ENCODE results near the gene CLSTN2. TPM values are rescaled to one million over a fixed set of nuclear protein-coding genes. Genes with fewer than 3 reads are reported as not detected.

The CLSTN2 gene
- total RNA-seq, 1 experiment from 2014 or later: 0.02 TPM

- TF ChIP-seq SIN3A (IDR thresholded peaks at IDR 0.05; ENCODE audit: low read depth) (no peak), ATF3 (IDR thresholded peaks at IDR 0.05) (no peak)
Observed at GRCh38 chr3:140602781-140603180, 667.8 kb downstream of the CLSTN2 start (continued).

- Histone ChIP-seq H3K4me2 (ENCODE audit: low read length) (no peak overlapping the region), H3K9me3 (ENCODE audit: control insufficient read depth in 1 of 2, insufficient read depth in 1 of 2, low read depth in 1 of 2, low read length in 2 of 2) (no peaks in the 10 kb centered on the region), H3K4me1 (ENCODE audit: control insufficient read depth in 1 of 2, insufficient read depth in 2 of 2, low read length in 2 of 2) (no peaks in the 10 kb centered on the region), H3K9me2 (ENCODE audit: insufficient read depth) (no peaks in the 10 kb centered on the region), H2AFZ (ENCODE audit: low read depth, low read length, poor library complexity, severe bottlenecking) (no peak overlapping the region), H3K9ac (ENCODE audit: low read length) (no peak overlapping the region), H3K36me3 (ENCODE audit: control insufficient read depth in 1 of 2, insufficient read depth in 2 of 2, low read length in 2 of 2) (no peaks in the 10 kb centered on the region), H3K4me3 (replicated peaks in 1 of 2; ENCODE audit: low read depth in 1 of 2, low read length in 2 of 2) (no peak overlapping the region), H3K27me3 (ENCODE audit: insufficient read depth, low read length) (peaks cover 15% of the 10 kb centered on the region), H4K20me1 (ENCODE audit: insufficient read depth) (no peaks in the 10 kb centered on the region), H3K27ac (ENCODE audit: low read depth, low read length) (no peak overlapping the region), H3K79me2 (ENCODE audit: insufficient read depth, low read length) (no peaks in the 10 kb centered on the region)
- BruUV-seq (replicated peaks): no TSS peak
- ATAC-seq: no peak
- intact Hi-C loops (cut with micrococcal nuclease): no loop called here
- RAD21 ChIA-PET (ENCODE audit: low non-redundant PET in 1 of 2, low total read pairs in 2 of 2, uncharacterized antibody in 2 of 2, unreplicated experiment in 2 of 2): no interaction called here
- POLR2A ChIA-PET: no interaction called here
- CTCF ChIA-PET: no interaction called here
- no peak for DNase-seq (ENCODE audit: low read depth, low spot score)
- TF ChIP-seq JUND (IDR thresholded peaks at IDR 0.05) (no peak), POLR2A (IDR thresholded peaks at IDR 0.05; ENCODE audit: borderline replicate concordance, extremely low read depth, insufficient read depth, insufficient read length) (no peak), ZBTB33 (IDR thresholded peaks at IDR 0.05; ENCODE audit: extremely low read depth, insufficient replicate concordance, low read length) (no peak), FOSL1 (IDR thresholded peaks at IDR 0.05; ENCODE audit: low read depth) (no peak), ATF3 (IDR thresholded peaks at IDR 0.05) (no peak), ZNF274 (IDR thresholded peaks at IDR 0.05; ENCODE audit: low read depth, low read length) (no peak), ELF1 (IDR thresholded peaks at IDR 0.05; ENCODE audit: borderline replicate concordance, low read depth) (no peak), MAX (IDR thresholded peaks at IDR 0.05) (no peak), CTCF (IDR thresholded peaks at IDR 0.05 in 2 of 3, conservative IDR thresholded peaks at IDR 0.05 in 1 of 3; ENCODE audit: borderline replicate concordance in 1 of 3, insufficient read depth in 1 of 3, low read depth in 2 of 3, low read length in 2 of 3) (no peak), RAD21 (IDR thresholded peaks at IDR 0.05; ENCODE audit: low read depth) (no peak), EZH2phosphoT487 (IDR thresholded peaks at IDR 0.05; ENCODE audit: borderline replicate concordance) (no peak), SP1 (IDR thresholded peaks at IDR 0.05; ENCODE audit: low read depth) (no peak), SIN3A (IDR thresholded peaks at IDR 0.05; ENCODE audit: low read depth) (no peak), REST (IDR thresholded peaks at IDR 0.05; ENCODE audit: low read depth) (no peak), CBX3 (IDR thresholded peaks at IDR 0.05; ENCODE audit: low read depth) (no peak), POLR2AphosphoS5 (IDR thresholded peaks at IDR 0.05; ENCODE audit: low read depth, low read length) (no peak), YY1 (IDR thresholded peaks at IDR 0.05; ENCODE audit: extremely low read depth, insufficient replicate concordance, low read depth, low read length) (no peak), TCF7L2 (IDR thresholded peaks at IDR 0.05; ENCODE audit: borderline replicate concordance, extremely low read depth, insufficient read depth, insufficient read length) (no peak)
Observed at GRCh38 chr3:140603766-140604165, 668.8 kb downstream of the CLSTN2 start.

Measured in HCT116 (cell line).